A673 (cell line): ENCODE measurements around the gene SAA1. TPM values are rescaled to one million over a fixed set of nuclear protein-coding genes. Genes with fewer than 3 reads are reported as not detected.
"Not testable (repeated sequence)": the region's sequence is repeated elsewhere in the genome, so short reads cannot be mapped to it uniquely, and the experiment has no call there.

Experiments
- BruUV-seq: library from RNA; stranded (reverse); fragments of 400-500 nt; replicated peaks from 2 replicates; lab custom pipeline; 2021; lab: Mats Ljungman, UMichigan
- CTCF ChIA-PET: fragments of 300-600 bp; sonication (Branson Sonifier 250); formaldehyde crosslinking; loops from one replicate; lab custom pipeline; 2022; ENCODE audit warnings: antibody characterized with exemption; lab: Charles Lee
- POLR2A ChIA-PET: fragments of 300-600 bp; sonication (Branson Sonifier 250); formaldehyde crosslinking; loops from one replicate; lab custom pipeline; 2022; ENCODE audit warnings: antibody characterized with exemption; ENCODE audit not compliant: low non-redundant PET; lab: Charles Lee
- DNase-seq: peaks from one replicate; pipeline ENCODE4 v3.0.0-alpha.2; 2015; ENCODE audit warnings: low spot score
- H3K27ac ChIP-seq: fragments of 200-600 bp; sonication (generic); 2 replicates; pipeline ENCODE4 v1.5.1; 2016; ENCODE audit warnings: mixed run types, low read depth, mild to moderate bottlenecking, mixed read lengths, antibody characterized with exemption, low read length; ENCODE audit not compliant: poor library complexity, severe bottlenecking
- H3K27me3 ChIP-seq: fragments of 200-600 bp; sonication (generic); replicated peaks from 2 replicates; pipeline ENCODE4 v1.6.1; 2017; ENCODE audit warnings: mixed run types, low read depth, mild to moderate bottlenecking, mixed read lengths, antibody characterized with exemption, low read length; ENCODE audit not compliant: insufficient read depth, poor library complexity
- H3K36me3 ChIP-seq: fragments of 200-600 bp; sonication (generic); 2 replicates; pipeline ENCODE4 v1.6.1; 2016; ENCODE audit warnings: mixed run types, mild to moderate bottlenecking, mixed read lengths, antibody characterized with exemption, low read length; ENCODE audit not compliant: insufficient read depth, poor library complexity, severe bottlenecking
- H3K4me1 ChIP-seq: fragments of 200-600 bp; sonication (generic); 2 replicates; pipeline ENCODE4 v1.6.1; 2017; ENCODE audit warnings: mixed run types, mild to moderate bottlenecking, mixed read lengths, antibody characterized with exemption, low read length; ENCODE audit not compliant: insufficient read depth, poor library complexity, severe bottlenecking
- H3K4me3 ChIP-seq: fragments of 200-600 bp; sonication (generic); 2 replicates; pipeline ENCODE4 v1.5.1; 2016; ENCODE audit warnings: low read depth, mixed run types, mild to moderate bottlenecking, mixed read lengths, low read length; ENCODE audit not compliant: poor library complexity, severe bottlenecking
- H3K9me3 ChIP-seq: fragments of 200-600 bp; sonication (generic); 2 replicates; pipeline ENCODE4 v1.6.1; 2016; ENCODE audit warnings: mixed run types, low read depth, mild to moderate bottlenecking, mixed read lengths, antibody characterized with exemption, low read length; ENCODE audit not compliant: poor library complexity, severe bottlenecking
- EZH2 ChIP-seq: fragments of 200-600 bp; sonication (generic); IDR thresholded peaks from 2 replicates; pipeline ENCODE4 v1.6.1; 2017; ENCODE audit warnings: borderline replicate concordance, low read depth, mild to moderate bottlenecking, mixed read lengths, antibody characterized with exemption, low read length; ENCODE audit not compliant: poor library complexity, severe bottlenecking
- intact Hi-C: fragments of 100-400 bp; cut with micrococcal nuclease; formaldehyde crosslinking; loops from one replicate; pipeline ENCODE4 v1.10.0; 2022; ENCODE audit not compliant: unreplicated experiment
- total RNA-seq: library from RNA; stranded (reverse); gene quantifications from 2 replicates; pipeline ENCODE4 v1.2.3, GENCODE V29; 2021
- TF ChIP-seq, protein P1 (sequence below): fragments of 300-800, 200-600 bp; sonication (generic); conservative IDR thresholded peaks from 2 replicates; pipeline ENCODE4 v1.5.1; 2017; ENCODE audit warnings: low read depth, mild to moderate bottlenecking, antibody characterized with exemption, low read length, moderate library complexity, mixed read lengths

SAA1 gene
- total RNA-seq, 1 experiment from 2014 or later: not detected

DNA sequence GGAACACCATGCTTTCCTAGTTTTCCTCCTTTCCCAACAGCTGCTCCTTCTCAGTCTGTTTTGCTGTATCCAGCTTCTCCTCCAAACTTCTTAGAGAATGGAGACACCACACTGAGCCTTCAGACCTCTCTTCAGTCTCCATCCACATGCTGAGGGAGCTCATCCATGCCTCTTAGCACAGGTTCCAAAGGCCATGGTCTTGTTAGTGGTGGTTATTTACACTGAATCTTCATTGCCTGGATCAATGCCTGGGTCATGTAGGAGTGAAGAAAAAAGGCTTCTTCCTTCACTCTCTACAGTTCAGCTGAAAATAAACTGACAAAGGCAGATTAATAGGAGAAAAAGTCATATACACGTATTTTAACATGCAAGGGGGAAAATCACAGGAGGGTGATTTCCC lies 26.4 kb upstream of the SAA1 start:
- no TSS peak for BruUV-seq
- TF ChIP-seq EZH2: no peak
- TF ChIP-seq, protein P1, sequence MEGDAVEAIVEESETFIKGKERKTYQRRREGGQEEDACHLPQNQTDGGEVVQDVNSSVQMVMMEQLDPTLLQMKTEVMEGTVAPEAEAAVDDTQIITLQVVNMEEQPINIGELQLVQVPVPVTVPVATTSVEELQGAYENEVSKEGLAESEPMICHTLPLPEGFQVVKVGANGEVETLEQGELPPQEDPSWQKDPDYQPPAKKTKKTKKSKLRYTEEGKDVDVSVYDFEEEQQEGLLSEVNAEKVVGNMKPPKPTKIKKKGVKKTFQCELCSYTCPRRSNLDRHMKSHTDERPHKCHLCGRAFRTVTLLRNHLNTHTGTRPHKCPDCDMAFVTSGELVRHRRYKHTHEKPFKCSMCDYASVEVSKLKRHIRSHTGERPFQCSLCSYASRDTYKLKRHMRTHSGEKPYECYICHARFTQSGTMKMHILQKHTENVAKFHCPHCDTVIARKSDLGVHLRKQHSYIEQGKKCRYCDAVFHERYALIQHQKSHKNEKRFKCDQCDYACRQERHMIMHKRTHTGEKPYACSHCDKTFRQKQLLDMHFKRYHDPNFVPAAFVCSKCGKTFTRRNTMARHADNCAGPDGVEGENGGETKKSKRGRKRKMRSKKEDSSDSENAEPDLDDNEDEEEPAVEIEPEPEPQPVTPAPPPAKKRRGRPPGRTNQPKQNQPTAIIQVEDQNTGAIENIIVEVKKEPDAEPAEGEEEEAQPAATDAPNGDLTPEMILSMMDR: no peak
- Histone ChIP-seq H3K4me1 (no peaks in the 10 kb centered on the region), H3K36me3 (no peaks in the 10 kb centered on the region), H3K9me3 (no peaks in the 10 kb centered on the region), H3K4me3 (no peak overlapping the region), H3K27ac (no peak overlapping the region), H3K27me3 (peaks cover 27% of the 10 kb centered on the region)
- DNase-seq: no peak
- CTCF ChIA-PET: no interaction called here
- intact Hi-C loops: loop anchor here (10.0 kb wide), 1 partner anchor 495 kb away; no protein-coding TSS in a partner anchor
- POLR2A ChIA-PET: no interaction called here

DNA sequence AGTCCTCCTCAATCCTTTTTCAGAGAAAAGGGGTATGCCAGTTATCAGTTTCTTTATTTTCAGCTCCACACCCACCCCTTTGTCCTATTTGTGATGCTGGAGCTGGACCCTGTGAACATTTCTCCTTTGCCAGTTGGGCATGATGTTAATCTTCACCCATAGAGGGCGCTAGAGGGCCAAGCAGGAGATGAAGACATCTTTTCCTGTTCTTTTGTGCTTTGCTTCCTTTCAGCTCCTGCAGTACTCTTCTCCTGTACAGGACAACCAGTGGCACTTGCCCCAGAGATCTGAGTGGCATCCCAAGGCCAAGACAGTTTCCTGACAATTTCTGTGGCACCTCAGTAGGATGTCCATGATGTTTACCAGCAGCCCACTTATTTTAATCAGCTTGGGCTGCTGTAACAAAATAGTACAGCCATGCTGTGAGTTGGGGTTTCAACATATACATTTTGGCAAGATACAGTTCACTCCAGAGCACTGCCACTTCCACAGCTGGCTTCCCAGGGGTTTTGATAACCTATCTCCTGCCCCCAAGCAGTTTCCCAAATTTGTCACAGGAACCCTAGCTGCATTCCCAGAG lies 22.2 kb upstream of the SAA1 start:
- ChIA-PET CTCF (interaction anchor here (0.5 to 1.3 kb wide), 9 partner anchors 26 to 487 kb away, joined by 3 to 8 read pairs (median 4); partner anchors contain the start of gene LDHA), POLR2A (interaction anchor here (0.6 kb wide), 1 partner anchor 282 kb away, joined by 3 read pairs; no protein-coding TSS in a partner anchor)
- no TSS peak for BruUV-seq

GRCh38 chr11:18245396-18245795 lies 20.7 kb upstream of the SAA1 start:
- no peak overlapping the region for H3K4me3 ChIP-seq
- no TSS peak for BruUV-seq
- POLR2A ChIA-PET: no interaction called here
- no peaks in the 10 kb centered on the region for H3K27me3 ChIP-seq
- CTCF ChIA-PET: no interaction called here
- H3K4me1 ChIP-seq: no peaks in the 10 kb centered on the region
- DNase-seq: no peak
- intact Hi-C loops: loop anchor here (10.0 kb wide), 1 partner anchor 489 kb away; no protein-coding TSS in a partner anchor
- H3K27ac ChIP-seq: no peak overlapping the region
- no peaks in the 10 kb centered on the region for H3K9me3 ChIP-seq
- TF ChIP-seq, protein P1: no peak
- no peak for TF ChIP-seq EZH2
- H3K36me3 ChIP-seq: no peaks in the 10 kb centered on the region

More for the DNA sequence above, 22.2 kb upstream of the SAA1 start:
- no peaks in the 10 kb centered on the region for H3K4me1 ChIP-seq
- intact Hi-C loops: loop anchor here (2.0 to 10.0 kb wide), 2 partner anchors 407 to 491 kb away; no protein-coding TSS in a partner anchor
- no peaks in the 10 kb centered on the region for H3K36me3 ChIP-seq
- no peak overlapping the region for H3K4me3 ChIP-seq
- DNase-seq: peak; percentile 75
- peaks cover 8% of the 10 kb centered on the region for H3K27me3 ChIP-seq
- TF ChIP-seq, protein P1: peak; percentile 81
- no peak for TF ChIP-seq EZH2
- H3K9me3 ChIP-seq: no peaks in the 10 kb centered on the region
- H3K27ac ChIP-seq: no peak overlapping the region

- H3K9me3 ChIP-seq, H3K4me3 ChIP-seq, DNase-seq, H3K36me3 ChIP-seq, POLR2A ChIA-PET, H3K27me3 ChIP-seq, BruUV-seq, H3K27ac ChIP-seq, CTCF ChIA-PET, H3K4me1 ChIP-seq: not testable (repeated sequence)
- intact Hi-C loops: loop anchor here (10.0 kb wide), 1 partner anchor 488 kb away; no protein-coding TSS in a partner anchor
Observed at GRCh38 chr11:18246379-18247190, 19.5 kb upstream of the SAA1 start.

DNA sequence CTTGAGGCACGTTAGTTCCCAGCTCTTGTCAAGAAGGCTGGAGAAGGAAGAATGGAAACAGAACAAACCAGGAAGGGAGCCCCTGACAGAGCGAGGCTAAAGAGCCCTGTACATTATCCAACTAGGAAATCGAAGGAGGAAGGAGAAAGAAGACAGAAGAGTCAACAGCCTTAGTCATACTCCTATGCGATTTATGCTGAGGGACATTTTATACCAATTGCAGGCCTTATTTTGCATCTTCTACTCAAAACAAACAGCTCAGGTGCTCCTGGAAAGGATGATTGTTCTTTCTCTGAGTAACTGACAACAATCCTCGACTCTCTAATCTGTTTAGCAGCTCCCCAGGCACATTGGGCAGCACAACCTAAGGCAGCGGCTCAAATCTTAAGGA lies 18.9 kb upstream of the SAA1 start:
- H3K4me3 ChIP-seq, CTCF ChIA-PET, H3K9me3 ChIP-seq, H3K36me3 ChIP-seq, H3K27me3 ChIP-seq, DNase-seq, BruUV-seq, H3K4me1 ChIP-seq, H3K27ac ChIP-seq, POLR2A ChIA-PET: not testable (repeated sequence)
- intact Hi-C loops: loop anchor here (10.0 kb wide), 1 partner anchor 488 kb away; no protein-coding TSS in a partner anchor
